Lower lobe of right lung (tissue), 2 donors: Measurements from ENCODE around the gene NFKB1. TPM values are rescaled to one million over a fixed set of nuclear protein-coding genes. Genes with fewer than 3 reads are reported as not detected.
A peak's percentile ranks its signal among the peaks of the same experiment; 100 is the strongest.

ENCODE experiments used
- ATAC-seq, 2 donors: fragments of 200-7000 bp; cut with Tn5 transposase; one replicate each; pipeline ENCODE4 v1.9.1; 2020 to 2022; ENCODE audit warnings: mild to moderate bottlenecking in 2 of 2, moderate library complexity in 2 of 2
- DNase-seq: peaks from one replicate; pipeline ENCODE4 v3.0.0-alpha.2; 2020
- H3K27ac ChIP-seq: fragments of 200-600 bp; one replicate; pipeline ENCODE4 v1.8.0; 2022
- H3K27me3 ChIP-seq: fragments of 200-600 bp; one replicate; pipeline ENCODE4 v1.8.0; 2022; ENCODE audit warnings: low read depth
- H3K36me3 ChIP-seq: fragments of 200-600 bp; one replicate; pipeline ENCODE4 v1.8.0; 2022; ENCODE audit warnings: mild to moderate bottlenecking
- H3K4me1 ChIP-seq: fragments of 200-600 bp; one replicate; pipeline ENCODE4 v1.8.0; 2022
- H3K4me3 ChIP-seq: fragments of 200-600 bp; one replicate; pipeline ENCODE4 v1.8.0; 2022; ENCODE audit warnings: mild to moderate bottlenecking
- H3K9me3 ChIP-seq: fragments of 200-600 bp; one replicate; pipeline ENCODE4 v1.8.0; 2022
- intact Hi-C: fragments of 100-400 bp; cut with DNase I; formaldehyde crosslinking; loops from one replicate; pipeline ENCODE4 v1.11.0; 2022
- total RNA-seq: library from RNA; stranded (reverse); fragmentation: NEBNext Ultra II Directional; extraction: Animal tissue kit (Norgen Biotek cat#: 25700); gene quantifications from one replicate; pipeline ENCODE4 v1.2.1, GENCODE V29; 2021
- TF ChIP-seq, protein P1 (sequence below): fragments of 200-600 bp; IDR thresholded peaks from one replicate; pipeline ENCODE4 v1.8.0; 2022; ENCODE audit warnings: antibody characterized with exemption, mild to moderate bottlenecking
- donor health status: DM: no; HTN: yes; CAD: no; lungs with severe emphysema.

Gene NFKB1
- total RNA-seq, 1 donor from 2014 or later: 48.9 TPM

DNA sequence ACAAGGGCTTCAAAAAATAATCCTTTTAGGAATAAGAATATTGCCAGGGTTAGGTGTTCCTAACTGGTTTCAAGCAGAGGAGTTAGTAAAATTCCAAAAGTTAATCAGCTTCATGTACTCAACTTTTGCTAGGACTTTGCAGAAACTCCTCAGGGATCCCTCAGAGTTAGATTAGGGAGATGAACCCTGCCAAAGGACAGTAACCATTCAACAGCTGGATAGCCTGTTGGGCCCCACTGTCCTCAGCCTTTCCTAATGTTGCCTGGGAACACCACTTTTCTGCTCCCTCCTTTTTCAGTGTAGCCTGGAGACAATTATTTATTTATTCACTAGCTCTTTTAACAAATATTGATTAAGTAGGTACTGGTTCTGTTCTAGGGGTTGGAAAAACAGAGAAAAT lies 53.8 kb downstream of the NFKB1 start:
- Histone ChIP-seq H3K4me1 (peaks cover 30% of the 10 kb centered on the region), H3K36me3 (no peaks in the 10 kb centered on the region), H3K4me3 (no peak overlapping the region), H3K9me3 (no peaks in the 10 kb centered on the region), H3K27me3 (no peaks in the 10 kb centered on the region), H3K27ac (no peak overlapping the region)
- intact Hi-C loops: no loop called here
- TF ChIP-seq, protein P1, sequence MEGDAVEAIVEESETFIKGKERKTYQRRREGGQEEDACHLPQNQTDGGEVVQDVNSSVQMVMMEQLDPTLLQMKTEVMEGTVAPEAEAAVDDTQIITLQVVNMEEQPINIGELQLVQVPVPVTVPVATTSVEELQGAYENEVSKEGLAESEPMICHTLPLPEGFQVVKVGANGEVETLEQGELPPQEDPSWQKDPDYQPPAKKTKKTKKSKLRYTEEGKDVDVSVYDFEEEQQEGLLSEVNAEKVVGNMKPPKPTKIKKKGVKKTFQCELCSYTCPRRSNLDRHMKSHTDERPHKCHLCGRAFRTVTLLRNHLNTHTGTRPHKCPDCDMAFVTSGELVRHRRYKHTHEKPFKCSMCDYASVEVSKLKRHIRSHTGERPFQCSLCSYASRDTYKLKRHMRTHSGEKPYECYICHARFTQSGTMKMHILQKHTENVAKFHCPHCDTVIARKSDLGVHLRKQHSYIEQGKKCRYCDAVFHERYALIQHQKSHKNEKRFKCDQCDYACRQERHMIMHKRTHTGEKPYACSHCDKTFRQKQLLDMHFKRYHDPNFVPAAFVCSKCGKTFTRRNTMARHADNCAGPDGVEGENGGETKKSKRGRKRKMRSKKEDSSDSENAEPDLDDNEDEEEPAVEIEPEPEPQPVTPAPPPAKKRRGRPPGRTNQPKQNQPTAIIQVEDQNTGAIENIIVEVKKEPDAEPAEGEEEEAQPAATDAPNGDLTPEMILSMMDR: no peak
- ATAC-seq: no peak
- DNase-seq: no peak

DNA sequence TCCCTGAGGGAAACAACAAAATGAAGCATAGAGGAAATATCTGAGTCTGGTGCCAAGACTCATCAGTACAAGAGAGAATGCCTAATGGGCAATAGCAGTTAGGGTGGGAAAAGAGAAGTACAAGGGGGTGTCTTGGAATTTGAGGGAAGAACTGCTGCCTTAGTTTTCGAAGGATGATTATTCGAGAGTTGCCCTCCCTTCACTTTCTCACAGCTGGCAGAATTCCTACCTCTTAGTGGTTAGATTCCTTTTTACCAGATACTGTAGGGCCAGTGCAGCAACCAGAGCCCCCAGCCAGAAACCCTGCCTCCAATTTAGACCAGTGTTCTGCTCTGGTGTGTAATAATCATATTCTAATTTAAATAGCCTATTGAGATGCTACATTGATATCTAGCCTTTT lies 56.5 kb downstream of the NFKB1 start:
- H3K27ac ChIP-seq: no peak overlapping the region
- ATAC-seq (no peak), DNase-seq (no peak)
- H3K36me3 ChIP-seq: no peaks in the 10 kb centered on the region
- intact Hi-C loops: no loop called here
- H3K4me3 ChIP-seq: no peak overlapping the region
- no peaks in the 10 kb centered on the region for H3K27me3 ChIP-seq
- TF ChIP-seq, protein P1: no peak
- H3K9me3 ChIP-seq: no peaks in the 10 kb centered on the region
- peaks cover 33% of the 10 kb centered on the region for H3K4me1 ChIP-seq

DNA sequence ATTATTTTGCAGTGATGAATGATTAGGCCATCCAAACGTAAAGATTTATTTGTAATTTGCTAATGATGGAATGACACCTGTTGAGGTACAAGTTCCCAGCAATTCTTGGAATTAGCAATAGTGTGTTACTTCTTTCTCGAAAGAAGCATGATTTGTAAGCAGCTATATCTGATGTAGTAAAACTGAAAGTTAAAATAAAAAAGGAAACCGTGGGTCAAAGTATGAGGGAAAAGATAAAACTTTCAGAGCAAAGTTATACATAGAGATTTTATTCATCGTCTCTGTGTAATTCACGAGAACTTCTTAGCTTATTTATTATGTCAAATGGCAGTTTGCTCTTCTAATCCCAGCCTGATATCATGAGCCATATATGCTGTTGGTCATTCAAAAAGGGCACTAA lies 59.0 kb downstream of the NFKB1 start:
- Histone ChIP-seq H3K9me3 (no peaks in the 10 kb centered on the region), H3K4me3 (no peak overlapping the region), H3K4me1 (peaks cover 22% of the 10 kb centered on the region), H3K27ac (peak overlapping the region; percentile 38), H3K27me3 (no peaks in the 10 kb centered on the region), H3K36me3 (no peaks in the 10 kb centered on the region)
- DNase-seq (no peak), ATAC-seq (no peak)
- intact Hi-C loops: no loop called here
- TF ChIP-seq, protein P1: no peak

DNA sequence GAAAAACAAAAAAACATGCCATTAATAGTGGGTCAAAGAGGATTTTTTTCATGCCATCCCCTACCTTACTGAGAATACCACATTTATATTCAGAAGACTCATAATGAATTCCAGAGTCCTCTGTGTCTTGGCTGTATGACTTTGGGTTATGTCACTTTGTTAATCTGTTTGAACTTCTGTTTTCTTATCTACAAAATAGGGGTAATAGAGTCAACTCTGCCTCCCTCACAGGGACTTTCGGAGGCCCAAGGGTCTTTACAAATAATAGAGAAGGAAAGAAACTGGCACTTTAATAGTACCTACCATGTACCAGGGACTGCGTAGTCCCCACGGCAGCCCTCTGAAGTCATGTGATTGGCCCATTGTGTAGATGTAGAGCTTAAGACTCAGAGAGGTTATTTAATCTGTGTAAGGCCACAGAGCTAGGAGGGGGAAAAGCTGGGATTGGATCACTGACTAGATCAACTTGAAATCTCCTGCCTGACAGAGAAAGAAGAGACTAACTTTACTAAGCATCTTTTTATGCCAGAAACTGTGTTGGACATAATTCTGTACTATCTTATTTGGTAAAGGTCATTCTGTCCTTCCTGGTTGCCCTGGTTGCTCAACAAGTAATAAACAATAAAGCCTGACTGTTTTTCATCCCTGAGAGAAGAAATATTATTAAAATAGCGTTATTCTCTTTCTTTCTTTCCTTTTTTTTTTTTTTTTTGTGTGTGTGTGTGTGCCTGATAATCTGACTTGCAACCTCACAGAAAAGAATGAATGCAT lies 59.6 kb downstream of the NFKB1 start:
- intact Hi-C loops: no loop called here
- Histone ChIP-seq H3K27me3 (no peaks in the 10 kb centered on the region), H3K36me3 (no peaks in the 10 kb centered on the region), H3K4me1 (peaks cover 22% of the 10 kb centered on the region), H3K9me3 (no peaks in the 10 kb centered on the region), H3K27ac (peak overlapping the region; percentile 38), H3K4me3 (no peak overlapping the region)
- no peak for ATAC-seq
- TF ChIP-seq, protein P1: no peak
- DNase-seq: no peak

DNA sequence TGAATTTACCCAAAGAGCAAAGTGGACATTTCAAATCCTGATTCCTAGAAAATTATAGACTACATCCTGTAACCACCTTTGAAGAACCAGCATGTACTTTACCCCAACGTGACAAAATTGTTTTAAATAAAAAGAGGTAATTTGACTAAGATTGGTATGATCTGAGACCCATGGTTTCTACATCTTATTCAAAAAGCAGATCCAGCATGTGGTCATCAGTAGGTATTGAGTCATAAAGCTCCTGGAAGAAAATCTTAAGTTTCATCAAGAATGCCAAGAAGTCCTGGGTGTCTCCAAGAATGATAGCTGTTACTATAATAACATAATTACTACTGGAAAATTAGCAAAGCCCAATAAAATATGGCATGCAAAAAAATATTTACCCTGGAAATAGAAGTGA lies 61.8 kb downstream of the NFKB1 start:
- Histone ChIP-seq H3K27ac (no peak overlapping the region), H3K27me3 (no peaks in the 10 kb centered on the region), H3K4me3 (no peak overlapping the region), H3K4me1 (peaks cover 17% of the 10 kb centered on the region), H3K9me3 (no peaks in the 10 kb centered on the region), H3K36me3 (peaks cover 4% of the 10 kb centered on the region)
- intact Hi-C loops: no loop called here
- no peak for ATAC-seq
- no peak for DNase-seq
- TF ChIP-seq, protein P1: no peak
